Posterior vena cava (tissue), 2 donors: ENCODE data around the gene WNT9A. TPM values are rescaled to one million over a fixed set of nuclear protein-coding genes. Genes with fewer than 3 reads are reported as not detected.
"Not testable (repeated sequence)": the region's sequence is repeated elsewhere in the genome, so short reads cannot be mapped to it uniquely, and the experiment has no call there.

ENCODE experiments used
- DNase-seq: peaks from one replicate; pipeline ENCODE4 v3.0.0-alpha.2; 2020; ENCODE audit warnings: low spot score
- intact Hi-C, 2 donors: fragments of 100-400 bp; cut with DNase I; formaldehyde crosslinking; loops; one replicate each; pipeline versions ENCODE4 v1.14.1 to v1.14.2; 2022 to 2023
- long read RNA-seq, 2 donors: library from polyadenylated mRNA; unstranded; transcript quantifications; one replicate each; pipeline ENCODE4 v2.0.0, GENCODE V29; 2020 to 2021
- total RNA-seq, 2 donors: library from RNA; stranded (reverse); fragmentation: NEBNext Ultra II Directional; extraction: Animal tissue kit (Norgen Biotek cat#: 25700); gene quantifications; one replicate each; pipeline ENCODE4 v1.2.1, GENCODE V29; 2021
- donor health status: DM: yes; HTN: yes; CAD: no.
- donor health status: DM: yes; HTN: yes; CAD: no.

Gene WNT9A
- 1 to 10 TPM; 2.7 to 3.3 TPM for total RNA-seq
- long read RNA-seq, donor 1, partial matches to known transcripts = 0 of 1 reads
- long read RNA-seq, donor 1, other reads (novel, unspliced or antisense) = 1 of 1 reads
- long read RNA-seq, donor 2, partial matches to known transcripts = 0 of 2 reads
- long read RNA-seq, donor 2, other reads (novel, unspliced or antisense) = 2 of 2 reads

GRCh38 chr1:227947676-227948492 lies at the start of gene WNT9A:
WNT9A (minus strand) TSS chr1:227947932; CDS start chr1:227947887, 45 bp downstream.
- intact Hi-C loops = loop anchor here (2.0 to 10.0 kb wide), 4 partner anchors 183 to 473 kb away; no protein-coding TSS in a partner anchor
- peak; percentile 82 for DNase-seq

GRCh38 chr1:227996187-227996950 lies 48.6 kb upstream of the WNT9A start:
- intact Hi-C loops = no loop called here
- peak; percentile 19 for DNase-seq

- intact Hi-C loops = no loop called here
- peak; percentile 18 for DNase-seq
Observed at GRCh38 chr1:227994632-227995300, 47.0 kb upstream of the WNT9A start.

GRCh38 chr1:227987181-227987580 lies 39.4 kb upstream of the WNT9A start:
- no peak for DNase-seq
- intact Hi-C loops = no loop called here

- intact Hi-C loops = not testable (repeated sequence)
- peak; percentile 53 for DNase-seq
Observed at GRCh38 chr1:227975583-227976283, 28.0 kb upstream of the WNT9A start.

GRCh38 chr1:227973724-227974288 lies 26.1 kb upstream of the WNT9A start:
- intact Hi-C loops = not testable (repeated sequence)
- peak; percentile 63 for DNase-seq

GRCh38 chr1:227972843-227973374 lies 25.2 kb upstream of the WNT9A start:
- intact Hi-C loops = not testable (repeated sequence)
- peak; percentile 87 for DNase-seq

GRCh38 chr1:227972283-227972679 lies 24.5 kb upstream of the WNT9A start:
- intact Hi-C loops = not testable (repeated sequence)
- DNase-seq = peak; percentile 66

- intact Hi-C loops = not testable (repeated sequence)
Observed at GRCh38 chr1:227971643-227972282, 24.0 kb upstream of the WNT9A start.

GRCh38 chr1:227971216-227971615 lies 23.5 kb upstream of the WNT9A start:
- intact Hi-C loops, DNase-seq: not testable (repeated sequence)

More at GRCh38 chr1:227971643-227972282, 24.0 kb upstream of the WNT9A start:
- peak; percentile 66 for DNase-seq

GRCh38 chr1:227970076-227970995 lies 22.6 kb upstream of the WNT9A start:
- intact Hi-C loops = not testable (repeated sequence)
- peak; percentile 70 for DNase-seq

- DNase-seq = peak; percentile 65
- intact Hi-C loops = not testable (repeated sequence)
Observed at GRCh38 chr1:227967815-227968214, 20.1 kb upstream of the WNT9A start.

GRCh38 chr1:227966733-227967132 lies 19.0 kb upstream of the WNT9A start:
- DNase-seq, intact Hi-C loops: not testable (repeated sequence)

GRCh38 chr1:227961651-227962466 lies 14.1 kb upstream of the WNT9A start:
- intact Hi-C loops = no loop called here
- peak; percentile 44 for DNase-seq

GRCh38 chr1:227959325-227959860 lies 11.7 kb upstream of the WNT9A start:
- intact Hi-C loops = no loop called here
- peak; percentile 62 for DNase-seq
